GDM1 (cell line): ENCODE results near the gene SYCE3.
A peak's percentile ranks its signal among the peaks of the same experiment; 100 is the strongest.
"Not testable (repeated sequence)": the region's sequence is repeated elsewhere in the genome, so short reads cannot be mapped to it uniquely, and the experiment has no call there.

Experiments
- DNase-seq: peaks from one replicate; lab custom pipeline; 2025; lab: John Stamatoyannopoulos, UW

SYCE3 gene

DNA sequence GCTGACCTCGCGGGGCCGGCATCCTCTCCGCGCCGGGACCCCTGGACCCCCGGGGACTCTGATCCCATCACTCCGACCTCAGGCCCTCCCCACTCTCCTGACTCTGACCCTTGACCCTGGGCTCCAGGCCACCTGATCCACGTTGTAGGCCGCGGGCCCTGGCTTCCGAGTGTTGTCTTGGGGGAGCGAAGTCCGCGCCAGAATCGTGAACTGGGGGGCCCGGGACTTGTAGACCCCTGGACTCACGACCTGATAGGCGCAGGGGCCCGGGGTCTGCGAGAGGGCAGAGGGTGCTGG is 32.2 kb downstream of the SYCE3 start:
- DNase-seq: no peak

DNA sequence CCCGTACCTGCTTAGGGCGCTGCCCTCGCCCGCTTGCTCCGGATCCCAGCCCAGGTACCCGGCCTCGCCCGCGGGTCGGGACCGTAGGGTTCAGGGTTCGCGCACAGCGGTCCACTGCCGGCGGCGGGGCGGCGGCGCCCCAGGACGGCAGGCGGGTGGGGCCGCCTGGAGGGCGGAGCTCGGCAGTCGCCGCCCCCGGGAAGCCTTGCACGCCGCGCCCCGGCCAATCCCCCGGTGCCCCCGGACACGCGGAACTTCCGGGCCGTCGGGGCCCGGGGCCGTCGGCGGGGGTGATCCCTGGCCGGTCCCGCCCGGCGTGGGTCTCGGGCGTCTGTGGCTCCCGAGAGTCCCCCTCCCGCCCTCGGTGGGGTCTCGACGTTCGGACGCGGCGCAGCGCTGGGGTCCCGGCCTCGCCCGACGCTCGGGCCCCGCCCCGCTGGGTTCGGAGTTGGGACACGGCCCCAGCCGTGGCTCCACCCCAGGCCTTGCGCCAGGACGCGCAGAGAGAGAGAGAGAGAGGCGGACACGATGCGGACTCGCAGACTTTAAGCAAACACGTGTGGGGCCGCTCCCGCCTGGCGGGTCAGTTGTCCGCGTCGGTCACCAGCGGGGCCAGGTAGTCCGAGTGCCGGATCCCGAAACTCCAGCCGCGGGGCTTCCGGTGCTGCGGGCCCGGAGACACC is 32.7 kb downstream of the SYCE3 start, which contains the start of gene TYMP:
Gene TYMP (minus strand): TSS at position 116 of the 683 bp plus-strand sequence. CDS start 303 bp downstream, outside the sequence.
- no peak for DNase-seq

DNA sequence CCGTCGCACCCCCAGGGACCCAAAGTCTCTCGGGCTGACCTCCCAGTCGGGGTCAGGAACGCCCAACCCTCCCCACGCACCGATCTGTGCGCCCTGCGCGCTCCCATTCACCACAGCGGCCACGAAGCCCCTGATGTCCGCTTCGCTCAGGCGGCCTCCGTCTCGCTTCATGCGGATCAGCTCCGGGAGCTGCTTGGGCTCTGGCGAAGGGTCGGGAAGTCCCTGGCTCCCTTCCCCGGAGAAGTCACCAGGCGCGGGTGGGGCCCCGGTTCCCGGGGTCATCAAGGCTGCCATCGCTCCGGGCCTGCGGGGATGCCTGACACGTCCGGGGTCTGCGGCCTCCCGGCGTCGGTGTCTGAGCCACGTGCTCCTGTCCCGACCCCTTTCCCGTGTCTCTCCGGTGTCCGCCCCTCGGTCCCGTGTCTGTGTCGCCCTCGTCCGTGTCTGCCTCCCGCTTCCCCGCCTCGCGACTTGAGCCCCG is 33.3 kb downstream of the SYCE3 start:
- no peak for DNase-seq

DNA sequence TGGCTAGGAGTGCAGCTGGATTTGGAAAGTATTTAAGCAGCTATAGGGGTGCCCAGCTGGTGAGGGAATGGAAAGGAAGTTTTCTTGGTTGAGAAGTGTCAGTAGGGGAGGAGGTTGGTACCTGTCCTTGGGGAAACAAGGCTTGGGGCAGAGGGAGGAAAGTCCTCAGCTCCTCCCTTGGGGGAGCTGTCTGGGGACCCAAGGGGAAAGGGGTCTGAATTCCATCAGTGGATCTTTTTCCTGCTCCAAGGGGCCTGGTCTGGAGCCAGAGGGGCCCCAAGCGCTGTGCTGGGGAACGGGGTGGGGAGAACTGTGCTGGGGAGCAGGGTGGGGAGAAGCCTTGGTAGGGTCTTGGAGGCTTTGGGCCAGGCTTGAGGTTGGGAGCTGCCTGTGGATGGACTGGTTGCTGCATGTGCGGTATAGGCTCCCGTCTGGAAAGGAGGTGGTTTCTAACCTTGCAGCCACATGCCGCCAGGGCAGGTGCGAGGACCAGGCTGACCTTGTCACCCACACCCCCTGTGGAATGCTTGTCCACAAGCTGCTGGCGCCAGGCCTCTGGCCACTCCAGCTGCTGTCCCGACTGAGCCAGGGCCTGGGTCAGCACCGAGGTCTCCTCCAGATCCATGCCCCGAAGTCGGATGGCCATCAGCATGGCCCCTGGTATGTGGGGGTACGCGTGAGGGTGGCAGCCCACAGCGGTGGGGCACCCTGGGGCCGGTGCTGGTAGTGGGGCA is 33.9 kb downstream of the SYCE3 start:
- DNase-seq: no peak

DNA sequence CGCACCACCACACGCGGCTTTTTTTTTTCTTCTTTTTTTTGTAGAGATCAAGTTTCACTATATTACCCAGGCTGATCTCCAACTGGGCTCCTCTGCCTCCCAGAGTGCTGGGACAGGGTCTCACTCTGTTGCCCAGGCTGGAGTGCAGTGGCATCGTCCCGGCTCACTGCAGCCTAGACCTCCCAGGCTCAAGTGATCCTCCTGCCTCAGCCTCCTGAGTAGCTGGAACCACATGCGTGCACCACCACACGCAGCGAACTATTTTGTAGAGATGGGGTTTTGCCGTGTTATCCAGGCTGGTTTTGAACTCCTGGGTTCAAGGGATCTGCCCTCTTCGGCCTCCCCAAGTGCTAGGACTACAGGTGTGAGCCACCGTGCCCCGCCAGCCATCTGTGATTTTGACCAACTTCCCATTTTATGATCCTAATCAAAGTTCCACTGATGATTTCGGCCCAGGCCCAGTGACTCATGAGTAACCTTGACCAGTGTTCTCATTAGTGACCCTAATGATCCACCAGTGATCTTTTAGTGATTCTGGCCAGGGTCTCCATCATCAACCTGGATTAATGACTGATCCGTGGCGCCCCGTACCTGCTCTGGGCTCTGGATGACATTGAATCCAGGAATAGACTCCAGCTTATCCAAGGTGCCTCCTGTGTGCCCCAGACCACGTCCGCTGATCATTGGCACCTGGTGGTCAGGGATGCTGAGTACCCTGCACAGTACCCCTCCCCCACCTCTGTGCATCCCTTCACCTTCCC is 34.6 kb downstream of the SYCE3 start:
- DNase-seq: no peak

DNA sequence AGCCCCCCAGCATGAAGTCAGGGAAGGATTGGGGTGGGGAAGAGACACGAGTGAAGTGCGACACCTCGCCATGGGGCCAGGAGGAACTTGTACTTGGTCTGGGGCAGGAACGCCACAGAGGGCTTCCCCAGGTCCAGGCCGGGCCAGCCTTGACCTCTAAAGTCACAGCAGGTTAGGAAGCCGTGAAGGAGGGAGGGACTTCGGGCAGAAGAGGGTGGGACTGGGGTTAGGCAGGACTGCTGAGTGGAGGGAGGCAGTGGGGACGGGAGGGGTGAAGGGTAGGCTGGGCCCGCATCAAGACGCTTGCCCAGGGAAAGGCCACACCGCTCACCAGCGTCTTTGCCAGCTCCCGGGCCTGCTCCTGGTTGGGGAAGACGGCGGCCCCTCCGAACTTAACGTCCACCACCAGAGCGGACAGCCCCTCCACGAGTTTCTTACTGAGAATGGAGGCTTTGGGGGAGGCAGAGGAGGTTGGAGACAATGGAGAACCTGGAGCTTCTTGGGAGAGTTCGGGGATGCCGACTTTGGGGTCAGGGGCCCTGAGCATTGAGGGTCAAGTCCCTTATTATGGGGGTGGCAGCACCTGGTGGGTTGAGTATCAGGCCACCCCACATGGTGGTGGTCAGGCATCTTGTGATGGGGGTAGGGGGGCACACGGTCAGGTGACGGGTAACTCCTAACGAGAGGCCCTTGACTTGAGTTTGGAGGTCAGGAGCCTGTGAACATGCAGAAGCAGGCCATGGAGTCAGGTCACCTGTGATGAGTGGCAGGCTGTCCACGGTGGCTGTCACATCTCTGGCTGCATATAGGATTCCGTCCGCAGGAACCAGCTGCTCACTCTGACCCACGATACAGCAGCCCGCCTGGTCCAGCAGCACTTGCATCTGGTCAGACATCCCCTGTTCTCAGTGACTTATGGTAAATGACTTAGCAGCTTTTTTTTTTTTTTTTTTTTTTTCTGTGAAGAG is 35.6 kb downstream of the SYCE3 start:
- DNase-seq: peak; percentile 38

DNA sequence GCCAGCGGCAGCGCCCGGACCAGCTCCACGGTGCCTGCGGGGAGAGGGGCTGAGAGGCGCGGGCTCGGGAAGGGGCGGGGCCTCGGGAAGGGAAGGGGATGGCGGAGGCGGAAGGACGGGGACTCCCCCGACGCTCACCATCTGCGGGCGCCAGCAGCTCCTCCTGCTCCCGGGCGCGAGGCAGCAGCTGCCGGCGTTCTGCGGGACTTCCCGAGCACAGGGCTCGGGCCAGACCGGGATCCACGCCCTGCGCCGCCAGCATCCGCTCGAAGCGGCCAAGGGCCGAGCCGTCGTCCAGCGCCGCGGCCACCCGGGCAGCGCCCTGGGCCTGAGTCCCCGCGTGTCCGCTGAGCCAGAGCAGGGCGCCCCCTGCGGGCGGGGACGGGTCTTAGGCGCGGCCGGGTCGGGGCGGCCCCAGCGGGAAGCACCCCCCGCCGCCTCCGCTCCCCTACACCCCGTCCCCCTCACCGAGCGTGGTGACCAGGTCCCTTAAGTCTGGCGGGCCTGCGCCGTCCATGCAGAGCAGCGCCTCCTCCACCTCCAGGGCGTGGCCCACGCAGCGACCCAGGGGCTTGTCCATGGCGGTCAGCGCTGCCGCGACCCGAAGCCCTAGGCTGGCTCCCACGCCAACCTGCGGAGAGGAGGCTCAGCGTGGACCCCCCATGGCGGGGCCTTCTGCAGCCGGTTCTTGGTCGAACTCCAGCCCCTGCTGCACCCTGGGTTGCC is 36.4 kb downstream of the SYCE3 start:
- peak; percentile 81 for DNase-seq

DNA sequence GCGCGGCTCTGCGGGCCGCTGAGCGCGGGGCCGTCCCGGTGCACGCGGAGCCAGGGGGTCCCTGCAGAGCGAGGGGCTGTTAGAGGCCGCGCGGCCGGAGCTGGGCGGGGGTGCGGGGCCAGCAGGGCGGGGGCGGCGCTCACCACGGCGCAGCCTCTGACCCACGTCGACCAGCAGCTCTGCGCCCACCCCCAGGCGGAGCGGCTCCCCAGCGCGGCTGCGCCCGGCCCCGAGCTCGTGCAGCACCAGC is 36.9 kb downstream of the SYCE3 start:
- DNase-seq: no peak

DNA sequence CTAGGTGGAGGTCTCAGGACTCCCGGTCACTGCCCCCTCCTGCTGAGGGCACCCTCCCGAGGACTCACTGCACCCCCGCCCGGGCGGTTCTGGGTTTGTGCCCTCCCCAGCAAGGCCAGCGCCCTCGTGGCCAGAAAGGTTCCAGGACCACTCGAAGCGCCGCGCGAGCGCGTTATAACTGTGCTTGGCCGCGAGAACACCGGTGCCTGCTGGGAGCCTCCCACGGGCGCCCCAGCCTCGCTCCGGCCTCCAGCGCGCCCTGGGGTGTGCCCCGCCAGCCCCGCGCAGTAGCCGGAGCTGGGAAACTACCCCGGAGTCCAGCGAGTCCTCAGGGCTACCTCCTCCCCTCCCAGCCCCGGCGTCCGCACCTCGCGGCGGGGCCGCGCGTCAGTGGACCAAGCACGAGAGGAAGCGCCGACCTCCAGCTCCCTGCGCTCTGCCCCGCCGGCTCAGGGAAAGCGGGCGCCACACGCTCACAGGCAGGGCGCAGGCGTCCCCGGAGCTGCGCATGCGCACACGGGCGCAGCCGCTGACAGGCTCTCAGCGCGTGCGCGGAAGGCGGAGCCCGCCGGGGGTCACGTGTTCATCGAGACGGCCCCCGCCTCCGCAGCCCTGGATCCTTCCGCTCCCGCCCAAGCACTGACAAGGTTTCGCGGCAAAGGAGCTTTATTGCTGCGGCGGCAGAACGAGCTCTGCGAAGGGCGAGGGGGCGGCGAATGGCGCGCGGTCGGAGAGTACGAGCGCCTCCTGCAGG is 37.4 kb downstream of the SYCE3 start, which contains the start of gene SCO2:
Gene SCO2 (minus strand): TSS at position 495 of the 754 bp plus-strand sequence. CDS start 1,187 bp downstream, outside the sequence.
- peak; percentile 97 for DNase-seq

DNA sequence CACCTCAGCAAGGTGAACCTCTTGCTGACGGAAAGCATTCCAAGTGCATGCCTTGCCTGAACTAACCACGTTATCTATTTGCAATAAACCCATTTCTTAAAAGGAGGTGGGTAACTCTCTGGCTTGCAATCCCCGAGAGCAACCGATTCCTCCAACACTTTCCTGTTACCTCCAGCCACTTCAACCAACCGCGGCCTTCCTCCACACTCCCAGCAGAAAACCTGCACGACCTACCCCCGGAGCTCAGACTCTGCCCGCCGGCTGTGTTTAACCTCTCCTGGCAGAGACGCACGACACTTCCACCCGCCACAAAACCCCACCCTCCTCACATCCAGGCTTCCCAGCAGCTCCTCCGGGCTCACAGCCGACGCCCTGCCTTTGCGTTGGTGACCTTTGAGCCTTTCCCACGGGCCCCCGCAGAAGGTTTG is 38.0 kb downstream of the SYCE3 start:
- no peak for DNase-seq

DNA sequence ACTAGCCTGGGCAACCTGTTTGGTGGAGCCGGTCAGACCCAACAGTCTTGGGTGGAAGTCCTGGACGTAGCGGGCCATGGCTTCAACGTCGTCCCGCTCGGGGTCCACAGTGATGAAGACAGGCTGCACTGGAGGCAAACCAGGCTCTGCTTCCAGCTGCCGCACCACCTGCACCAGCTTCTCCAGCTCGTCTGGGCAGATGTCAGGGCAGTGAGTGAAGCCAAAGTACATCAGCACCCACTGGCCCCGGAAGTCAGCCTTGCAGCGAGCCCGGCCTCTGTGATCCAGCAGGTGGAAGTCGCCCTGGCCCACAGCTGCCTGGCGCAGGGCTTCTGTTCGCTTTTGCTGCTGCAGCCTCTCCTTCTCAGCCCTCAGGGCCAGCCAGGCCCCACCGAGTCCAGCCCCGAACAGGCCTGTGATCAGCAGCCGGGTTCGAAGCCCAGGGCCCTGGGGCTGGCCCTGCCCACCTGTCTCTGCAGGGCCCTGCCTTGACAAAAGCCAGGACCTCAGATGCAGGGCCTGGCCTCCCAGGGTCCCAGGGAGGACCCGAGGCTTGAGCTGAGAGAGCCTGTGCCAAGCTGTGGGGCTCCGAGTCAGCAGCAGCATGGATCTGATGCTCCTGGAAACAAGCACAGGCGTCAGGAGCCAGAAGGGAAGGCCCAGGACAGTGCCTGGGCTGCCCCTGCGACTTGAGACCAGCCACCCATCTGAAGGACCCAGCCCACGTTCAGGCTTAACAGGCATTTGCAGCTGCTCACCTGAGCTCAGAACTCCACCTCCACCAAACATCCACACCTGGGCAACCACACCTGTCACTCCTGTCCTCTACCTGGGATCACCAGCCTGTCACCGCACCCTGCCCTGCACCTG is 38.7 kb downstream of the SYCE3 start:
- DNase-seq: no peak

DNA sequence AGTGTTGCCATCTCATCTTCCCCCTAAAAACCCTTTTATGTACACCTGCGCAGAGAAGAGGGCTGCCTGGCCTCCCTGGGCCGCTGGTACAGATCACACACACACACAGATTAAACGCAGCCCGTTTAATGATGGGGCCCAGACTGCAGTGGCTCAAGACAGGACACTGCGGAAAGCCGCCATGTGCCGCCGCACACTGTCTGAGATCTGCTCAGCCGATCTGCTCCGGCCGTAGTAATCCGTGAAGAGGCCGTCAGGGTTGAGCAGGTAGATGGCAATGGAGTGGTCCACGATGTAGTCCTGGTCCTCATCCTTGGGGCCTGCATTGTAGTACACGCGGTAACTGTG is 39.3 kb downstream of the SYCE3 start:
- no peak for DNase-seq

DNA sequence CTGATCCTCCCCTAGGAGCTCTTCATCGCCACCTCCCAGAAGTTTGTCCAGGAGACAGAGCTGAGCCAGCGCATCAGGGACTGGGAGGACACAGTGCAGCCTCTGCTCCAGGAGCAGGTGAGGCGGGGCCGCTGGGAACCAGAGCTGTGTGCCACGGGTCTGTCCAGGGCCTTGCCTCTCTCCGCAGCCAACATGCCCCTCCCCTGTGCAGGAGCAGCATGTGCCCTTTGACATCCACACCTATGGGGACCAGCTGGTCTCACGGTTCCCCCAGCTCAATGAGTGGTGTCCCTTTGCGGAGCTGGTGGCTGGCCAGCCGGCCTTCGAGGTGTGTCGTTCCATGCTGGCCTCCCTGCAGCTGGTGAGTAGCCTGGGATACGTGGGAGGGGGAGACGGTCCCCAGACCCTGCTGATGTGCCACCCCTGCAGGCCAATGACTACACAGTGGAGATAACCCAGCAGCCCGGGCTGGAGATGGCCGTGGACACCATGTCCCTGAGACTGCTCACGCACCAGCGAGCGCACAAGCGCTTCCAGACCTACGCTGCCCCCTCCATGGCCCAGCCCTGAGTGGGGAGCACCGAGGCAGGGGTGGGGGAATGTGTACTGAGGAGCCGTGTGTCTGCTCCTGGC is 39.8 kb downstream of the SYCE3 start:
- no peak for DNase-seq

DNA sequence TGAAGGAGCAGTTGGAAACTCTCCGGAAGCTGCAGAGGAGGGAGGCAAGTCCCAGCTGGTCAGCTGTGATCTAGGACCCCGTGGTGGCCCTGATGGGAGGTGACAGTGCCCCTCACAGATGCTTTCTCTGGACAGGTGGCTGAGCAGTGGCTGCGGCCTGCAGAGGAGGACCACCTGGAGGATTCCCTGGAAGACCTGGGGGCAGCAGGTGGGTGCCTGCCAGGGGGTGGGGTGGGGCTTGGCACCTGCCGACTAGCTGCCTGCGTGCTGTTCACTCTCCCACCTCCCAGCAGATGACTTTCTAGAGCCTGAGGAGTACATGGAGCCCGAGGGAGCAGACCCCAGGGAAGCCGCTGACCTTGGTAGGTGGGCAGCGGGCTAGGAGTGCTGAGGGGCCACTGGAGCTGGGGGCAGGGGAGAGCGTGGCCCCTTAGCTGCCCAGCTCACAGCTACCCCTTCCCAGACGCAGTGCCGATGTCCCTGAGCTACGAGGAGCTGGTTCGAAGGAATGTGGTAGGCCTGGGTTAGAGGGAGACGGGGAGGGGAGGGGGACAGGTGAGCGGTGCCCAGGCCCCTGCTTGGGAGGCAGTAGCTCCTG is 40.4 kb downstream of the SYCE3 start:
- no peak for DNase-seq

DNA sequence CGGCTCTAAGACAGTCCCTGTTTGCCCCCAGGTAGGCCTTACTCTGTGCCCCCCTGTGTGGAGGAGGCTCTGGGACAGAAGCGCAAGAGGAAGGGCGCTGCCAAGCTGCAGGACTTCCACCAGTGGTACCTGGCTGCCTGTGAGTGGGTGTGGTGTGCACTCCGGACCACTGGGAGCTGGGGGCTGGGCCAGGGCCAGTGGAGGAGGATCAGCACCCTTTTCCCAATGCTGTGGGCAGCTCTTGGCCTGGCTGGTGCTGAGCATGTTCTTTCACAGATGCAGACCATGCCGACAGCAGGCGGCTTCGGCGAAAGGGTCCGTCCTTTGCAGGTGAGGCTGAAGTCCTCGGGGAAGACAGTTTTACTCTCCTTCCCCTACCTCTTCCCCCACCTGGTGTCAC is 41.0 kb downstream of the SYCE3 start:
- no peak for DNase-seq

DNA sequence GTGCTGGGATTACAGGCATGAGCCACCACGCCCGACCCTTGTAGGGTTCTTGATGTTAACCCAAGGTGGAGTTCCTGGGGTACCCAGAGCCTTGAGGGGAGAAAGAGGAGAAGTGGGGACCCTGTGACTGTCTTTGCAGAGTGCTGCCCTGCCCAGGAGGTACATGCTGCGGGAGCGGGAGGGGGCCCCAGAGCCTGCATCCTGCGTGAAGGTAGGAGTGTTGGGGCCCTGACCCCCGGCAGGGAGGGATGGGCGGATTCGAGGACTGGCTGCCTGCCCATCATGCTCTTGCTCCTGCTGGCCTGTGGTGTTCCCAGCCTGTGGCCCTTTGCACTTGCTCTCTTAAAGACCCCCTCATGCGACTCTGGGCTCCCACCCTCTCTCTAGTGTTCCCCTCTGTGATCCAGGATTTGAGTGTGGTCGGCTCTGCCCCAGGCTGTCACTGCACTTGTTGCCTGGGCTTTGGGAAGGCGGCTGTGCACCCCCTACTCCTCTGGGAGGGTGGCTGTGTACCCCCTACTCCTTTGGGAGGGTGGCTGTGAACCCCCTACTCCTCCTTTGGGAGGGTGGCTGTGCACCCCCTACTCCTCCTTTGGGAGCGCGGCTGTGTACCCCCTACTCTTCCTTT is 41.8 kb downstream of the SYCE3 start:
- DNase-seq: no peak

DNA sequence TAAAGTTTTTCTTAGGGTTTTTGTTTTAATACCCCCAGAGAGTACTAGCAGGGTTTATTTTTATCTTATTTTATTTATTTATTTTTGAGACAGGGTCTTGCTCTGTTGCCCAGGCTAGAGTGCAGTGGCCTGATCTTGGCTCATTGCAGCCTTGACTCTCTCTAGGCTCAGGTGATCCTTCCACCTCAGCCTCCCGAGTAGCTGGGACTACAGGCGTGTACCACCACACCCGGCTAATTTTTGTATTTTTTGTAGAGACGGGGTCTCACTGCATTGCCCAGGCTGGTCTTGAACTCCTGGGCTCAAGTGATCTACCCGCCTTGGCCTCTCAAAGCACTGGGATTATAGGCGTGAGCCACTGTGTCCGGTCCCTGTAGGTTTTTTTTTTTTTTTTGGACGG is 42.5 kb downstream of the SYCE3 start:
- not testable (repeated sequence) for DNase-seq

DNA sequence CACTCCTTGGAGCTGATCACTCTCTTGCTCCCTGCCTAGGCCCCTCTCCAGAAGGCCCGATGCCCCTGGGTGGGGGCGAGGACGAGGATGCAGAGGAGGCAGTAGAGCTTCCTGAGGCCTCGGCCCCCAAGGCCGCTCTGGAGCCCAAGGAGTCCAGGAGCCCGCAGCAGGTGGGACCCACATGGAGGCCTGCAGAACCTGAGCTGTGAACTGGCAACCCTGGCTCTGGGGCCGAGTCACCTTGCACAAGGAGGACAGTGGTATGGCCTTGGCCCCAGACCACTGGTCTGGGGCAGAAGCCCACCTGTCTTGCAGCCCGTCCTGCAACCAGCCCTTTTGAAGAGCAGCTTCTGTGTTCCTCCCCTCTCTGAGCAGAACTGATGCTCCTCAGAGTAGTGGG is 43.6 kb downstream of the SYCE3 start:
- no peak for DNase-seq
